Esophagus squamous epithelium (tissue), 4 donors: Measurements from ENCODE around the gene CCSER1.

Source experiments
- CTCF ChIP-seq, 6 experiments: fragments of 450-650 bp in 4 of 6; fragments of 200-600 bp in 2 of 6; sonication (generic) in 2 of 6; IDR thresholded peaks; one replicate each; pipeline ENCODE4 v1.5.1; 2016 to 2019; ENCODE audit warnings: antibody characterized with exemption in 6 of 6, mild to moderate bottlenecking in 4 of 6, moderate library complexity in 4 of 6
- POLR2A ChIP-seq, 4 donors: fragments of 450-650 bp; IDR thresholded peaks; one replicate each; pipeline ENCODE4 v1.6.1; 2017; ENCODE audit warnings: antibody characterized with exemption in 4 of 4, mild to moderate bottlenecking in 4 of 4, moderate library complexity in 3 of 4

DNA sequence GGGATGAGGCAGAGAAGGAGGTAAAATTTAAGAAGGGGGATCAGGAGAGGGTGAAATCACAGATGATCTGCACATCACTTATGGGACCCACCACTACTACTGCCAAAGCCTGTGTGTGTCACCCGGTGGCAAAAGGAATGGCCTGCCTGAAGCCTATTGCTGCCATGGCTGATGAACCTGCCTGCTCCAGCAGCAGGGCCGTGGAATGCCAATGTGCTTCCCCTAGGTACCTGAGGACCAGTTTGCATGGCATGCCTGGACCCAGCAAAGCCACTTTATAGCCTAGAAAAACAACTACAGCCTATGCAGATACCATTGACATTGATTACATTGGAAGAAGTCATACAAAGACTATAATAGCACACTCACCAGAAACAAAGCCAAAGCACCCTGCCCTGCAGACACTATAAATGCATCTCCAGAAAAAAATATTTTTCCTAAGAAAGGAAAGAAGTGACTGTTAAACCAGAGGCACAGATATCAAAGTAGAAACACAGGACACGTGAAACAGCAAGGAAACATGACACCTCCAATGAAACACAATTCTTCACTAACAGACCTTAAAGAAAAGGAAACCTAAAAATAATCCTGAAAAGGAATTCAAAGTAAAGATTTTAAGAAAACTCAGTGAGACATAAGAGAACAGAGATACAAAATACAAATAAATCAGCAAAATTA is 1495.9 kb downstream of the CCSER1 start:
- TF ChIP-seq POLR2A (IDR thresholded peaks at IDR 0.05) (no peak), CTCF (IDR thresholded peaks at IDR 0.05) (no peak)
